ENCODE results near the gene PLA2R1.

PLA2R1 gene

DNA sequence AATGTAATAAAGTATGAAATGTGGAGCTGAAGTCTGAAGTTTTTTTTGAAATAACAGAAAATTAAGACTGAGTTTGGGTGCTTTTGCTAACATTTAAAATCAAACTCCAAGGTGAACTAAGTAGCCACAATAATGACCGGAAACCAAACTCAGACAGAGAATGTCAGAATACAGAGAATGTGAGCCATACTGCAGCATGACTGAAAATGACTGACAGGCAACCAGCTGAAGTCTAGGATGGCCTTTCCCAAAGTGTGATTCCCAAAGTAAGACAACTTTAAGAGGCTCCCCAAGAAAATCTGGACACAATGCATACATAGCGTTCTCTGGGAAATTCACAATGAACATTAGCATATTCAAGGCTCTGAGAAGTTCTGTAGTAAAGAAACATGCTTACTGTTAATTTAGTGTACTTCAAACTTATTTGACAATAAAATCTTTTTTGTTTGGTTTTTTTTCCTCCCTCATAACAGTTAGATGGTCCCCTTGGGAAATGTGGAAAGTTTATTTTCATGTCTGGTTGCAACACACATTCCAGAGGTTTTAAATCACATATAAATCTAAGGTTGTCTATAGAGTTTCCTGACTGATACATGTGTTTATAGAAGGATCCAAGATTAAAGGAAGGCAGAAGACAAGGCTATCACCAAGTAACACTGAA is 28.6 kb downstream of the PLA2R1 start:
- DNase-seq (ENCODE audit: low read depth), result no peak

GRCh38 chr2:160029270-160029628 is 33.2 kb downstream of the PLA2R1 start:
- DNase-seq (ENCODE audit: low read depth), result no peak

DNA sequence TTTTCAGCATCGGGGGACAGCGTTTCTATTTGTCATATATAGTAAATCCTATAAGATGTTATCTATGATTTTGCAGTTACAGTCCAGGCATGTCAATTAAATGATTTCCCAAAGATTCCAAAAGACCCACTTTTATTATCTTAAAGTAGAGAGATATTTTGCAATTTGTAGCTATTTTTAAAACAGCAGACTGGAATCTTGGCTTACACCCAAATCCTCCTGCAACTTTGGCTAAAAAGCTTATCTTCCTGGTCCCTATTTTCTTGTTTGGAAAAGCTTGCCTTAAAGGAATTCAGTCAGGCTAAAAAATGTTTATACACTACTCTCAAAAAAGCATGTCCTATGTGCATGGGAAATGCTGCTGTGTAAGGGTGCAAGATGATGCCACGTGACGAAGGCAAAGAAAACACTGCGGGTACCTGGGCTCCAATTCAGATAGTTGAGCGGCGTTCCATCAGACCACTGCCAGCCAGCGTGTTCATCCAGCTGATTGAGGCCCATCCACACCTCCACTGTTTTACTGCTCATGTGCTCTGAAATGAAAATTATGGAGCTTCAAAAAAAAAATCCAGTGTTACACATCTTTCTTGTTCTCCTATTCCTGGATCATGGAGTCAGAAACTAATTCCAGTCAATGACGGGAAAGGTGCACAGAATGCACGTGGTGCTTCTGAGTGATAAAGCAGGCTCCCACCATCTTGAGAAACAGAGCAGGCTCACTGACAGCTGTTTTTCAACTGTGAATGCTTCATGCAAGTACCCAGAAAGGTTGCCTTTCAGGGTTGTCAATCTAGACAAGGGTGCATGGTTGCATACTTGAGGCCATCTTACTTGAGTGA is 33.8 kb downstream of the PLA2R1 start:
- DNase-seq (ENCODE audit: low read depth), result no peak

GRCh38 chr2:160022162-160022561 is 40.3 kb downstream of the PLA2R1 start:
- DNase-seq (ENCODE audit: low read depth), result no peak

DNA sequence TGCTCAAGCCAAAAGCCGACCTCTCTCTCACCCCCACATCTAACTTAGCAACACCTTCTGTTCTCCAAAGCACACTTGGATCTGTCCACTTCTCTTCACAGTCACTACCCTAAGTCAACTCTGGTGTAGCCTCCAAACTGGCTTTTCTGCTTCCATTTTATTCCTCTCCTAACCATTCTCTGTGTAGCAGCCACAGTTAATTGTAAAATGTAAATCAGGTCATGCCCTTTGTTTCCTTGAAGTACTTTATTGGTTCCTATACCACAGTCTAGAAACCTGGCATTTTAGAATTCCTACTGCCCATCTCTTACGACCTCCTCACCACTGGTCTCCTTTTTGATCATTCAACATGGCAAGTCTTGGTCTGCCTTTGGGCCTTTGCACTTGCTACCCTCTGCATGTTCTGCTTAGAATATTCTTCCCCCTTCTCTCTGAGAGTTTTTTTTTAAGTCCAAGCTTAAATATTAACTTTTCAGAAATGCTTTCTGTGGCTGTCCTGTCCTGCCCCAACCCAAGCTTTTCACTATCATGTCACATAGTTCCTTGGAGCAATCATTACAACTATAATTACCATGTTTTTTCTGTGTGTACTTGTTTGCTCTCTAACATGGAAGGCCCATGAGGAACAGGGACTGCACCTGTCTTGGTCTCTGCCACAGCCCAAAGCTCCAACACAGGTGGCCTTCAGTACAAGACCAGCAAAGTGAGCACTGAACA is 42.9 kb downstream of the PLA2R1 start:
- DNase-seq (ENCODE audit: low read depth), result no peak

DNA sequence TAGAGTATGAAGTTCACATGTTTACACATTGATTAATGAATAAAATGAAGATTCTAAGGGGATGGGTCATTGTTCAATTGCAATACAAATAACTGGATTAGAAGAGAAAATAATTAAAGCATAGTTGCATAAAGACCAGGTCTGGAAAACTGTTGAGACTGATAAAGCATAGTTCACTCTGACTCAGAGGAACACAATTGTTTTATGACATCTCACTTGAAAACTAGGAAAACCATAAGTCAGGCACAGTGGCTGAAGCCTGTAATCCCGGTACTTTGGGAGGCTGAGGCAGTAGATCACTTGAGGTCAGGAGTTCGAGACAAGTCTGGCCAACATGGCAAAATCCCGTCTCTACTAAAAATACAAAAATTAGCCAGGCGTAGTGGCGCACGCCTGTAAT is 46.7 kb downstream of the PLA2R1 start:
- no peak for DNase-seq (ENCODE audit: low read depth)

- DNase-seq (ENCODE audit: low read depth), result no peak
These were observed 48.2 kb downstream of the PLA2R1 start for GRCh38 chr2:160014227-160014626.

- DNase-seq (ENCODE audit: low read depth), result no peak
These were observed 51.9 kb downstream of the PLA2R1 start for GRCh38 chr2:160010361-160011145.

DNA sequence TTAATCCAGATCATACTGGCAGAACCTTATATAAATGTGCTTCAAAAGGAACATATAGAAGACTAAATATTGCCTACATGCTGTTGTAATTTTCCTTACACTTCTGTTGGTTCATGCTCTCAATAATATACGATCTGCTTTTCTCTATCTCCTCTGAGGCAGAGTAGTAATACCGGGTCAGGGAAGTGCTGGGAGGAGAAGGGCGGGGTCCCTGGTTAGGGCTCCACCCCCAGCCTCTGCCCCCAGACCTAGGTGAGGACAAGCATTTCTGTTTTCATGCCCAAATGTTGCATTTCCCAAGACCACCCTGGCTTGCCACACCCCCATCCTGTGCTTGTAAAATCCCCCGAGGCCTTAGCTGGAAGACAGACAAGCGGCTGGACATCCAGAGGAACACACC is 55.3 kb downstream of the PLA2R1 start:
- no peak for DNase-seq (ENCODE audit: low read depth)

DNA sequence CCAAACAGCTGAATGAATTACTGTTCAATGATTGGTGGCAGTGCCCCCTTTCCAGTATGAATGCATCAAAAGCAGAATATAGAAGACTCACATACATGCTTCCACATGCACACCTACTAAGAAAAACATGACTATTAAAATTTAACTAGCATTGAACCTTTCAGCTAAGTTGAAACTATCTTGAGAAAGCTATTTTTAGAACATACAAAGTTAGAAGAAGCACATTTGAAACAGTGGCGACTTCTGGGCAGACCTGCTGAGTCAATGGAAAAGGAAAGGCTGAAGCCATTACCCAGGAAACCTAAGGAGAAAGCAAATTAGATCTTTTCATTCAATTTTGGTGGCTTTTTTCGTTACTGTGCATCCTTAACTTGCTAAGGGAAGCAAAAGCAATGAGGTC is 55.9 kb downstream of the PLA2R1 start:
- DNase-seq (ENCODE audit: low read depth), result no peak

DNA sequence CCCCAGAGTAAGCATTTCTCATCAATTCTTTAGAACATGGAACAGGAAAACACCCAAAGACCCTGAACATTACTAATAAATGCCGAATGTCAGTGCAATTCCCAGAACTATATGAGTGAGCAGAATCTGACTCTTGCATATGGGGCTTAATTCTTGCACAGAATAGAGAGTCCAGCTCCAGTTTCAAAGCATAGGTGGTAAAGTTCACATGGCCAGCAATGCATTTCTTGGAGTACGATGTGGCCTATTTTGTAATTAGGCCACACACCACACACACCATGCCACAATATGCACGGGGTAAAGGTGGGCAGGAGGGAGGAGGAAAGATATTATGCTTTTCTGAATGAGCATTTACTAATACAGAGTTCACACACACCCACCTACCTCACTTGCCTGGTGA is 56.5 kb downstream of the PLA2R1 start:
- DNase-seq (ENCODE audit: low read depth), result no peak

DNA sequence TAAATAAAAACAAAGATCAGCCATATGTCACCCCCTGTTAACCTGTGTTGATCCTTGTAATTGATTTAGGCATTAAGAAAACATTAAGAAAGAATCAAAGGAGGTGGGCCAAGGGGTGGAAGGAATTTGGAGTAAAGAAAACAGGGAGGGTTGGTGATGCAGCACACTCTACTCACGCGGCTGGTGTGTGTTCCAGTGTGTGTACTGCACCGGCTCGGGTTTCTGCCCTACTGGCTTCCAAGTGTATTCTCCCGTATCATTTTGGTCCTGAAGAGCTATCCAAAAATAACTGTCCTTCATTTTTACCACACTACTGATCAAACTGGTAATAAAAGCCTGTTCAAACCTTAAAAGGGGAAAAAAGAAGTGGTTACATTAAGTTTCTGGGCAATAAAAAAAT is 56.9 kb downstream of the PLA2R1 start:
- no peak for DNase-seq (ENCODE audit: low read depth)

DNA sequence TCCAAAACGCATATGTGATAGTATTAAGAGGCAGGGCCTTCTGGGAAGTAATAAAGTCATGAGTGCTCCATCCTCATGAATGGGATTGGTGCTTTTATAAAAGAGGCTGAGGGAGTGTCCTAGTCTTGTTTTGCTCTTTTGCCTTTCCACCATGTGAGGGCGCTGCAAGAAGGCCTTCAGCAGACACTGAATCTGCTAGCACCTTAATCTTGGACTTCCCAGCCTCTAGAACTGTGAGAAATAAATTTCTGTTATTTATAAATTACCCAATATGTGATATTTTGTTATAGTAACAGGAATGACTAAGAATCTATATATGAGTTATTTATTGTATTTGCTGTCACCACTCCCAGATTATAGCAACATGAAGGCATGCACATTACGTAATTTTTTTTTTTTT is 63.5 kb downstream of the PLA2R1 start:
- DNase-seq (ENCODE audit: low read depth), result no peak

DNA sequence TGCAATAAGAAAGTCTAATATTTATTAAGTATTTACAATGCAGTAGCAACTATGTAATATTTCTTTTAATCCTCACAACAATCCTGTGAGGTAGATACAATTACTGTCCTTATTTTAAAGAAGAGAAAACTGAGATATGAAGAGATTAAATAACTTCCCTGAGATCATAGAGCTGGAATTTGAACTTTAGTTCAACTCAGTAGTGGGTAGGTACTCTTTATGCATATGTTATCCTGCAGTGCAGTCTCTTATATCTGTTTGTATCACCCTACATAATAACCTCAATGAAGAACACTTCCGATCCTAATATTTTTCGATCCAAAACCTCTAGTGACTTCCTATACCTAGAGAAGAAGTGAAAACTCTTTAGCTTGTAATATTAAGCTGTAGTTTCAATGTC is 64.2 kb downstream of the PLA2R1 start:
- DNase-seq (ENCODE audit: low read depth), result no peak

DNA sequence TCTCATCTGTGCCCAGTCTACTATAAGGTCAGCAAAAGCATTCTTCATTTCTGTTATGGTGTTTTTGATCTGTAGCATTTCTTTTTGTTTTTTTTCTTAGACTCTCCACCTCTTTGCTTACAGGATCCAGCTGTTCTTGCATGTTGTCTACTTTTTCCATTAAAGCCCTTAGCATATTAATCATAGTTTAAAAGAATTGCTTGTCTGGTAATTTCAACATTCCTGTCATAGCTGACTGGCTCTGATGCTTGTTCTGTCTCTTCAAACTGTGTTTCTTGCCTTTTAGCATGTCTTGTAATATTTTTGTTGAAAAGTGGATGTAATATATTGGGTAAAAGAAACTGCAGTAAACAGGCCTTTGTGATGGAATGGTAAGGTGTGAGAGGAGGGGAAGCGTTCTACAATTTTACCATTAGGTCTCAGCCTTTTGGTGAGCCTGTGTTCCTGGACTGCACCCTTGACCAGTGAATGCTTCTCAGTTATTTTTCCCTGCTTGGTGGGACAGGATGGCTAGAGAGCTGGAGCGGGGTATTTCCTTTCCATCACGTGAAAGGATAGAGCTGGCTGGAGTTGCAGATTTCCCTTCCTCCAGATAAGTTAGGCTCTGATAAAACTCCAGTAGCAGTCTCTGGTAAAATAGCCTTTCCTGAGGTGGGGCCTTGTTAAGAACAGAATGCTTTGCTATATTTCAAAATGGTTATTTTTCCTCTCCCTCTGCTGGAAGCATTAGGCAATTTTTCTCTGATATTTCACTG is 65.4 kb downstream of the PLA2R1 start:
- no peak for DNase-seq (ENCODE audit: low read depth)

DNA sequence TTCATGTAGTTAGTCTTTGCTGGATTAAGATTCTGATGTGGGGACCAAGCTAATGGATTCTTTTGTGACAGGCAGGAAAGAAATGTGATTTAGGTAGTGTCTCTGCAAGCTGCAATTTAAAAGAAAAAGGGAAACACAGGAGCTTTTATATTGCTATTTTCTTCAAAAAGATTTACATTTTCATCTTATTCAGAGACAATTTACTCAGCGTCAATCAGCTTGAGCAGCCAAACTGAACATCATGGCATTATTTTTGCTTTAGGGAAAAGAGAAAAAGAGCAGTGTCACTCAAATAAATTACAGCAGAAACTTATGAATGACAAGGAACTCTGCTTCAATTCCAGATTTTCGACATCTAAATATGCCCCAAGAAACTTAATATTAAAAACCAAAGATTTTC is 67.4 kb downstream of the PLA2R1 start:
- DNase-seq (ENCODE audit: low read depth), result no peak

GRCh38 chr2:159989249-159989648 is 73.2 kb downstream of the PLA2R1 start:
- no peak for DNase-seq (ENCODE audit: low read depth)

- no peak for DNase-seq (ENCODE audit: low read depth)
These were observed 73.9 kb downstream of the PLA2R1 start for GRCh38 chr2:159988412-159988970.

- DNase-seq (ENCODE audit: low read depth), result no peak
These were observed 75.2 kb downstream of the PLA2R1 start for GRCh38 chr2:159987181-159987580.

- DNase-seq (ENCODE audit: low read depth), result no peak
These were observed 76.8 kb downstream of the PLA2R1 start for GRCh38 chr2:159985656-159986055.

DNA sequence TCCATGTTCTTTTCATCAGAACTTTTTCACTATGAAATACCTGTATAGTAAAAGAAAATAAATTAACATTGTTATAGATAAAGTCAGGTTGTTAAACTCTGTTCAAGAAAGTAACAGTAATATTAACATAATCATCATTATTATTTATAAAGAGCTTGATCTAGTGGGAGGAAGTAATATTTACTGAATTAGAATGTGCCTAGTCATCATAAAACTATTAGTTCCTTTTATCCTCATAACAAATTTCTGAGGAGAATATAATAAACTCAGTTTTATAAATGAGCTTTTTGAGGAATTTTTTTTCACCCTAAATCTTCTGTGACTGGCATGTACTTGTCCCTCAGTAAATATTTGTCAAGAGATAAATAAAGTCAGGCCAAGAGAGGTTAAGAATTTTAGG is 78.4 kb downstream of the PLA2R1 start:
- DNase-seq (ENCODE audit: low read depth), result no peak

All from stimulated activated CD8-positive, alpha-beta memory T cell treated with anti-CD3 and anti-CD28 coated beads, Interleukin-15, amount 100 ng/mL, for 1 hour (primary cell).